Spleen (tissue), 11 donors: ENCODE measurements around the gene DAB2IP. TPM values are rescaled to one million over a fixed set of nuclear protein-coding genes. Genes with fewer than 3 reads are reported as not detected.

Source experiments
- DNase-seq: peaks from one replicate; pipeline ENCODE4 v3.0.0-alpha.2; 2020
- H3K27ac ChIP-seq, 8 donors: fragments of 200-600 bp; sonication (generic) in 7 of 8; 1 replicate in 4 of 8; 2 replicates in 4 of 8; pipeline versions ENCODE4 v1.5.0 to v1.8.0; 2016 to 2021; ENCODE audit warnings: inconsistent platforms in 4 of 8, mild to moderate bottlenecking in 4 of 8, moderate library complexity in 1 of 8
- H3K27me3 ChIP-seq, 7 donors: fragments of 200-600 bp; sonication (generic) in 6 of 7; replicated peaks in 1 of 7; 1 replicate in 4 of 7; 2 replicates in 3 of 7; pipeline versions ENCODE4 v1.5.0 to v1.8.0; 2016 to 2021; ENCODE audit warnings: inconsistent platforms in 3 of 7, mild to moderate bottlenecking in 1 of 7
- H3K36me3 ChIP-seq, 6 donors: fragments of 200-600 bp; sonication (generic) in 5 of 6; 1 replicate in 4 of 6; 2 replicates in 2 of 6; pipeline versions ENCODE4 v1.5.0 to v1.8.0; 2016 to 2021; ENCODE audit warnings: inconsistent platforms in 2 of 6
- H3K4me1 ChIP-seq, 6 donors: fragments of 200-600 bp; sonication (generic) in 5 of 6; 1 replicate in 3 of 6; 2 replicates in 3 of 6; pipeline versions ENCODE4 v1.5.0 to v1.8.0; 2016 to 2021; ENCODE audit warnings: inconsistent platforms in 3 of 6
- H3K4me3 ChIP-seq, 8 donors: fragments of 200-600 bp; sonication (generic) in 7 of 8; 1 replicate in 4 of 8; 2 replicates in 4 of 8; pipeline versions ENCODE4 v1.5.0 to v1.8.0; 2016 to 2021; ENCODE audit warnings: inconsistent platforms in 4 of 8, mild to moderate bottlenecking in 4 of 8, moderate library complexity in 2 of 8
- H3K9me3 ChIP-seq, 8 donors: fragments of 200-600 bp; sonication (generic) in 7 of 8; 1 replicate in 4 of 8; 2 replicates in 4 of 8; pipeline versions ENCODE4 v1.5.0 to v1.8.0; 2016 to 2021; ENCODE audit warnings: inconsistent platforms in 4 of 8
- CTCF ChIP-seq, 11 experiments: fragments of 200-600 bp in 7 of 11; fragments of 450-650 bp in 4 of 11; sonication (generic) in 4 of 11; IDR thresholded peaks in 8 of 11; conservative IDR thresholded peaks in 3 of 11; 1 replicate in 7 of 11; 2 replicates in 4 of 11; pipeline versions ENCODE4 v1.4.0 to v1.8.0; 2016 to 2021; ENCODE audit warnings: antibody characterized with exemption in 11 of 11, inconsistent platforms in 4 of 11, mild to moderate bottlenecking in 1 of 11
- POLR2A ChIP-seq, 3 donors: fragments of 450-650 bp; IDR thresholded peaks; one replicate each; pipeline ENCODE4 v1.5.1; 2017; ENCODE audit warnings: antibody characterized with exemption in 3 of 3, mild to moderate bottlenecking in 1 of 3
- POLR2AphosphoS5 ChIP-seq, 3 donors: sonication (generic); formaldehyde crosslinking; IDR thresholded peaks; one replicate each; pipeline ENCODE4 v1.5.1; 2017; ENCODE audit warnings: antibody characterized with exemption in 3 of 3
- WGBS, 5 donors: extraction: QIAGEN DNeasy Blood & Tissue Kit in 3 of 5; methylation state at CpG; one replicate each; pipeline versions ENCODE4 v1.1.5 to v1.1.7; 2013 to 2018; 5-methylcytosine and 5-hydroxymethylcytosine counted together
- intact Hi-C: fragments of 100-400 bp; cut with DNase I; formaldehyde crosslinking; loops from one replicate; pipeline ENCODE4 v1.15.0; 2023; ENCODE audit warnings: low total_unique reads
- polyA plus RNA-seq, 3 donors: library from polyadenylated mRNA; stranded (reverse); fragments of 200-250 nt; gene quantifications; one replicate each; pipeline ENCODE4 v1.2.1, GENCODE V29; 2013
- total RNA-seq, 7 donors: library from RNA; depleted of rRNA in 3 of 7; stranded (reverse); fragments of >200 nt in 3 of 7; fragmentation: NEBNext Ultra II Directional in 4 of 7; extraction: Animal tissue kit (Norgen Biotek cat#: 25700) in 4 of 7; gene quantifications; one replicate each; pipeline versions ENCODE4 v1.1.0 to v1.2.1, GENCODE V29; 2016 to 2021
- donor health status: healthy with polysubstance abuse.
- donor health status: DM: no; HTN: no; CAD: no; lungs with moderate emphysema.
- donor health status: DM: no; HTN: no; CAD: no.
- donor health status: Bipolar disorder and iron deficiency.
- donor health status: healthy.
- donor health status: DM: no; HTN: no; CAD: no.
- donor health status: DM: yes; HTN: yes; CAD: no.

The DAB2IP gene
- total and polyA plus RNA-seq, 10 donors, result 5.0 to 83.0 (median 38.1) TPM

GRCh38 chr9:121679901-121680635 is 28.6 kb downstream of the DAB2IP start:
- H3K27ac ChIP-seq, result no peak overlapping the region
- intact Hi-C loops, result loop anchor here (10.0 kb wide), 1 partner anchor 135 kb away; no protein-coding TSS in a partner anchor
- H3K36me3 ChIP-seq, result peaks cover 0 to 5% (median 0%) of the 10 kb centered on the region in 6 donors
- H3K9me3 ChIP-seq, result no peaks in the 10 kb centered on the region
- peaks cover 0 to 17% (median 0%) of the 10 kb centered on the region in 7 donors for H3K27me3 ChIP-seq
- WGBS, 5 donors, result 78 to 89% (median 87%) methylated on average over 7 of the region's 7 CpGs
- no peak overlapping the region for H3K4me3 ChIP-seq
- H3K4me1 ChIP-seq, result peaks cover 0 to 6% (median 0%) of the 10 kb centered on the region in 6 donors
- peak; percentile 45 for DNase-seq
- no peak for TF ChIP-seq CTCF (IDR thresholded peaks at IDR 0.05 in 8 of 11, conservative IDR thresholded peaks at IDR 0.05 in 3 of 11)
- TF ChIP-seq POLR2AphosphoS5 (IDR thresholded peaks at IDR 0.05), result no peak
- no peak for TF ChIP-seq POLR2A (IDR thresholded peaks at IDR 0.05)

GRCh38 chr9:121681404-121681803 is 30.0 kb downstream of the DAB2IP start:
- no peak overlapping the region for H3K4me3 ChIP-seq
- H3K27me3 ChIP-seq, result peaks cover 0 to 17% (median 0%) of the 10 kb centered on the region in 7 donors
- intact Hi-C loops, result loop anchor here (10.0 kb wide), 1 partner anchor 137 kb away; no protein-coding TSS in a partner anchor
- H3K36me3 ChIP-seq, result peaks cover 0 to 5% (median 0%) of the 10 kb centered on the region in 6 donors
- 82 to 94% (median 87%) methylated on average over 6 to 7 of the region's 7 CpGs for WGBS, 5 donors
- H3K4me1 ChIP-seq, result peaks cover 0 to 6% (median 0%) of the 10 kb centered on the region in 6 donors
- DNase-seq, result peak; percentile 18
- H3K9me3 ChIP-seq, result no peaks in the 10 kb centered on the region
- no peak for TF ChIP-seq CTCF (IDR thresholded peaks at IDR 0.05 in 8 of 11, conservative IDR thresholded peaks at IDR 0.05 in 3 of 11)
- TF ChIP-seq POLR2AphosphoS5 (IDR thresholded peaks at IDR 0.05), result no peak
- TF ChIP-seq POLR2A (IDR thresholded peaks at IDR 0.05), result no peak
- H3K27ac ChIP-seq, result no peak overlapping the region

GRCh38 chr9:121682201-121682600 is 30.8 kb downstream of the DAB2IP start:
- TF ChIP-seq POLR2AphosphoS5 (IDR thresholded peaks at IDR 0.05) (no peak), POLR2A (IDR thresholded peaks at IDR 0.05) (no peak), CTCF (IDR thresholded peaks at IDR 0.05 in 8 of 11, conservative IDR thresholded peaks at IDR 0.05 in 3 of 11) (no peak)
- Histone ChIP-seq H3K4me1 (peaks cover 0 to 12% (median 0%) of the 10 kb centered on the region in 6 donors), H3K9me3 (no peaks in the 10 kb centered on the region), H3K4me3 (no peak overlapping the region), H3K36me3 (peaks cover 0 to 5% (median 0%) of the 10 kb centered on the region in 6 donors), H3K27me3 (peaks cover 0 to 17% (median 0%) of the 10 kb centered on the region in 7 donors), H3K27ac (no peak overlapping the region)
- peak; percentile 37 for DNase-seq
- intact Hi-C loops, result loop anchor here (10.0 kb wide), 1 partner anchor 137 kb away; no protein-coding TSS in a partner anchor
- 30 to 64% (median 52%) methylated on average over 3 to 6 of the region's 6 CpGs for WGBS, 5 donors

- Histone ChIP-seq H3K4me1 (peaks cover 0 to 12% (median 0%) of the 10 kb centered on the region in 6 donors), H3K27ac (no peak overlapping the region), H3K27me3 (peaks cover 0 to 17% (median 0%) of the 10 kb centered on the region in 7 donors), H3K36me3 (peaks cover 0 to 5% (median 0%) of the 10 kb centered on the region in 6 donors), H3K9me3 (no peaks in the 10 kb centered on the region), H3K4me3 (no peak overlapping the region)
- WGBS, 5 donors, result 32 to 50% (median 37%) methylated on average over 5 of the region's 5 CpGs
- peak; percentile 56 for DNase-seq
- intact Hi-C loops, result loop anchor here (10.0 kb wide), 1 partner anchor 138 kb away; no protein-coding TSS in a partner anchor
- TF ChIP-seq POLR2A (IDR thresholded peaks at IDR 0.05) (no peak), POLR2AphosphoS5 (IDR thresholded peaks at IDR 0.05) (no peak), CTCF (IDR thresholded peaks at IDR 0.05 in 8 of 11, conservative IDR thresholded peaks at IDR 0.05 in 3 of 11) (no peak)
Observed at GRCh38 chr9:121682926-121683515, 31.6 kb downstream of the DAB2IP start.
